GM11168 (cell line): ENCODE results near the gene PSMD3.

Experiments used
- in situ Hi-C: fragments of 300-500 bp; cut with MboI; formaldehyde crosslinking; loops from one replicate; pipeline ENCODE4 v1.12.0; 2022; ENCODE audit warnings: low sequenced_read_pairs; ENCODE audit not compliant: unreplicated experiment

PSMD3 gene

DNA sequence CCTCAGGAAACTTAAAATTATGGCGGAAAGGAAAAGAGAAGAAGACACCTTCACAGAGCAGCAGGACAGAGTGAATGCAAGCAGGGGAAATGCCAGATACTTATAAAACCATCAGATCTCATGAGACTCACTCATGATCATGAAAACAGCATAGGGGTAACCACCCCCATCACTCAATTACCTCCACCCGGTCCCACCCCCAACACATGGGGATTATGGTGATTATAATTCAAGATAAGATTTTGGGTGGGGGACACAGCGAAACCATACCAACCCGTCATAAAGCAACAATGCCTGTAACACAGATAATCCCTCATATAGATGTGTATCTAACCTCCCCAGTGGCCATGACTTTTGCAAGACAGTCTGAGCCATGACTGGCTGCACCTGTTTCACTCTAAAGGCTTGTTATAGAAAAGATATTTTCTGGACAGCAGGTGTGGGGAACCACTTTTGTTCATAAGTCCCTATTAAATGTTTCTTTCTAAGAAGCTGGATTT is 24.8 kb upstream of the PSMD3 start:
- in situ Hi-C loops: no loop called here

DNA sequence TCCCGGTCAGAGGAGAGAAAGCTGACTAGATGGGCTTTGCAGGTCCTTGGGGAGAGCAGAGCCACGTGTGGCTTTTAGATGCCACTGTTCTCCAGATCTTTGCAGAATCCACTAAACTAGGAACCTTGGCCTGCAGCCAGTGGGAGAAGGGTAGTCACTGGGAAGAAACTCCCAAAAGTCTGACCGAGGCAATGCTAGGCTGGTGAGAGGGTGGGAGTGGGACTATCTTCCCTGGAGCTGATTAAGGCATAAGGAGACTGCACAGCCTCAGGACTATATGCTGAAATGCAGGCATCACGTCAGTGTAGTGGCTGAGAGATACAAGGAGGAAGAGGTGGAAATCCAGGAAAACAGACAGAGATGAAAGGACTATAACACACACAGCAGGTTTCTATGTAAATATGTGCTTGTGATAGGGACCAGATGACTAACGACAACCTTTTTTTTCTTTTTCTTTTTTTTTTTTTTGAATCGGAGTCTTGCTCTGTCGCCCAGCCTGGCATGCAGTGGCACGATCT is 20.0 kb upstream of the PSMD3 start:
- in situ Hi-C loops: no loop called here

DNA sequence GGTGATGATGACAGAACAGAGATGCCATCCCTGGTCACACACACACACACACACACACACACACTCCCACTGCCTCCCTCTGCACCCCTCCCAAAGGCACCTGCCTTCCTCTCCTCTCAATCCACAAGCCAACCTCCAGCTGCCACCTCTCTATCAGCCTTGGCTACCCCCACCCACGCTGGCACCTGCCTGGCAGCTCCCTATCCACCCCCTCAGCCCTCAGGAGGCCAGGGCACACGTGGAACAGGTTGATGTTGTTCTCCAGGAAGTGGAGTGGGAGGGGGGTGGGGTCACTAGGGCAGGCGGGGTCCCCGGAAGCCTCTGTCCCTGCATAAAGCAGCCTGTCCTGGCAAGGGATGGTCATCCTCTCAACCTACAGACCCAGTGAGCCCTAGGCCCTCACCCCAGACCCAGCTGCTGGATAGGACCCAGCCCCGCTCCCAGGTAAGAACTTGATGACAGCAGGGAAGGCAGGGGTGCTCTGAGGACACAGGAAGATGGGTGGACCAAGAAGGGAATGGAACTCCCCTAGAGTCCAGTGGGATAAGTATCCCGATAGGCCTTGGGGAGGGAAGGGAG is 17.9 kb upstream of the PSMD3 start, which contains the start of gene GSDMA:
Gene GSDMA, plus strand, starts transcription at position 363 of the 579 bp plus-strand sequence. CDS start 2,684 bp downstream, outside the sequence.
- in situ Hi-C loops: no loop called here

DNA sequence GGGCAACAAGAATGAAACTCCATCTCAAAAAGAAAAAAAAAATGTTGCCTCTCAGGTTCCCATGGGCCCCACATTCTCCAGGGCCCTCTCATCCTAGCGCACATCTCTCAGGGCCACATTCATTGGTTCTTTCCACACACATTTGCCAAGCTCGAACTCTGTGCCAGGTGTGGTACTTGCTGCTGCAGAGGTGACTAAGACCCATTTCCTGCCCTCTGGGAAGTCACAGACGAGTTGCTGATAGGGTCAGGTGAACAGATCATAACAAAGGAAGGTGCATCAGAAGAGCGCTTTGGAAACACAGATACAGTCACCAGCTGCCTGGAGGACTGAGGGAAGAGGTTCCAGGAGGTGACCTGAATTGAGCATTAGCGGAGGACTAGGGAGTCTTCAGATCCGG is 16.8 kb upstream of the PSMD3 start:
- in situ Hi-C loops: no loop called here

DNA sequence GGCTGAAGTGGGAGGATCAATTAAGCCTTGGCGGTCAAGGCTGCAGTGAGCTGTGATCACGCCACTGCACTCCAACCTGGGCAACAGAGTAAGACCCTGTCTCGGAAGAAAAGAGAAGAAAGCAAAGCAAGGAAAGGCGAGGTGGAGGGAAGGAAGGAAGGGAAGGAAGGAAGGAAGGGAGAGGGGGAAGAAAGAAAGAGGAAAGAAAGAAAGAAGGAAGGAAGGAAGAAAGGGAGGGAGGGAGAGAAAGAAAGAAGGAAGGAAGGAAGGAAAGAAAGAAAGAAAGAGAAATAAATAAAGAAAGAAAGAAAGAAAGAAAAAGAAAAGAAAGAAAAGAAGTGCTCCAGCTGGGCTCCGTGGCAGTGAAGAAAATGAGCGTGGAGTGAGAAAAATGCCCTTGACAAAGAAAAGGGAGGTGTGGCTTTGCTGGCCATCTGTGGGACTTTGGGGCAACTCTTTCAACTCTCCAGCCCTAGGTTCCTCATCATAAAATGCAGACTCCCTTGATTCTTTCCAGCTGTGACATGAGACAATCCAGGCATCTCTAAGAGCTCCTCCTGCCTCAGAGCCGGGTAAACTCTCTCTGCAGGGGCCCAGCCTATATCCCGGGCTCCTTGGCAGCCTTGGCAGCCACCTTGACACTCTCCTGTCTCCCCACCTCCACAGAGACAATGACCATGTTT is 15.4 kb upstream of the PSMD3 start:
- in situ Hi-C loops: no loop called here

DNA sequence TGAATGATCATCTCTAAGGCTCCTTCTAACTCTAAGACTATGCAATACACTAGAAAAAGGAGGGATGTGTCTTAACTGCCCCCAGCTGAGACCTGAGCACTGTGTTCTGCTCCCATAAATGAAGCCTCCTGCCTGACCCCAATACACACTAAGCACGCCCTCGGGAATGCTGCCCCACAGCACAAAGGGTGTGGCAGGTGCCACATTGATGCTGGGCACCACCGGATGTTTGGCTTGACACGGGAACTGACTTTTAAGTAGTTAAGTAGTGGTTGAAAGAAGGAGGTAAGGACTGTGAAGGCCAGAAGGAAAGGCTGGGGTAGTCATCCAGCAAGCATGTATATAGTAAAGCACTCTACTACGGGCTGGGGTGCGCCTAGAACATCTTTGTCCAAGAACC is 13.8 kb upstream of the PSMD3 start:
- in situ Hi-C loops: no loop called here

DNA sequence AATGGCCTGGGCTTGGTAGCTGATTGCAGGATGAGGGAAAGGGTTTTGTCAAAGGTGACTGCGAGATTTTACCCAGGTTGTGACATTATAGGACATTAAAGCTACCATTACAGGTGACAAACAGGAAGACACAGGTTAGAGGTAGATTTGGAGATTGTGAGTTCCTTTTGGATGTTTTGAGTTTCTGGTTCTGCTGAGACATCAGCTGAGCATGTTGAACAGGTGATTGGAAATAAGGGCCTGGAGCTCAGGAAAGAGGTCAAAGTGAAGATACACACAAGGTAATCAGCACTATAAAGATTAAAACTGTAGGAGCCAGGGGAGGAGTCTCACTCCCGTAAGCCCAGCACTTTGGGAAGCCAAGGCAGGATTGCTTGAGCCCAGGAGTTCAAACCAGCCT is 11.8 kb upstream of the PSMD3 start:
- in situ Hi-C loops: no loop called here

DNA sequence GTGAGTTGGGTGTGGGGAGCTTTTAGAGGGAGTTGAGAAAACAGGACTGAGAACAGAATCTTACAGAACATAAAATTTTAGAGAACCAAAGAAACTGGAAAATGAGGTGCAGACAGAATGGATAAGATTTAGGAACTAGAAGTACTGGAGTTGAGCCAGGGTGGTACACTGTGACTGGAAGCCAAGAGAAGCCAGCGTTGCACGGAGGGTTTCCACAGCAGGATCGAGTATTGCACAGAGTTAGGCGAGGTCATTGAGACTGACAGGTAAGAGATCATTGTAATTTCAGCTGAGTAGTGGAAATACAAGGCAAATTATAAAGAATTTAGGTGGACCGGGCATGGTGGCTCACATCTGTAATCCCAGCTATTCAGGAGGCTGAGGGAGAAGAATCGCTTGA is 11.2 kb upstream of the PSMD3 start:
- in situ Hi-C loops: no loop called here

DNA sequence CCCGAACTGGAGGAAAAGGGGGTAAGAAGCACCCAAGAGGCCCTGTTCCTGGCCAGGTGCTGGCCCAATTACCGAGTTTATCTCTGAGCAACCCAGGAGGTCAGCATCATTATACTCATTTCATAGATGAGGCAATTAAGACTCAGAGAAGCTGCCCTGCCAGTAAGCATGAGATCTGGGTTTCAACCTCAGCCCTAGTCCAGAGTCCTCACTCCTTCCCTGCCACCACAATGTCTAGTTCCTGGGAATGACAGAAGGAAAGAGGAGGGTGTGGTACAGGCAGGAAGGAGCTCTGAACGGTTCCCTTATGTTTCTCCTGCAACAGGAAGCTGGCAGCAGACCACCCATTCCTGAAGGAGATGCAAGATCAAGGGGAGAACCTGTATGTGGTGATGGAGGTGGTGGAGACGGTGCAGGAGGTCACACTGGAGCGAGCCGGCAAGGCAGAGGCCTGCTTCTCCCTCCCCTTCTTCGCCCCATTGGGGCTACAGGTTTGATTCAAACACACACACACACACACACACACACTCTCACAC is 10.4 kb upstream of the PSMD3 start:
- in situ Hi-C loops: no loop called here

DNA sequence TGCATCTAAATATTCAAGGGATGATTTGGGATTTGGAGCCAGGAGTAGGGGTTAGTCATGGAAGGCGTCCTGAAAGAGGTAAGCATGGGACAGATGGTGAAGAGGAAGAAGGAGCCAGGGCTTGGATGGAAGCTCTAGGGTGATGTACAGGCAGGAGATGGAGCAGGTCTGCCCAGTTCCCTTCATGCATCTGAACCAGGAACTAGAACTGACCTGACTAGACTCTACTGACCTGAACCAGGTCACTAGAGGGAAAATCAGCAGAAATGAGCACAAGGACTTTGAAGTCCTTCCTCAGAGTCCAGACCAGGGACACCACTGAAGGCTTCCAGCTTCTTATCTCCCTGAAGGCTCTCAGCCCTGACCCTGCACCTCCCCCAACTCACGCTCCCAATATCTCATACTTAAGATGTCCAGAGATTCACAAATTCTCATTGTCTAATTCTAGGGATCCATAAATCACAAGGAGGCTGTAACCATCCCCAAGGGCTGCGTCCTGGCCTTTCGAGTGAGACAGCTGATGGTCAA is 9.5 kb upstream of the PSMD3 start:
- in situ Hi-C loops: no loop called here

DNA sequence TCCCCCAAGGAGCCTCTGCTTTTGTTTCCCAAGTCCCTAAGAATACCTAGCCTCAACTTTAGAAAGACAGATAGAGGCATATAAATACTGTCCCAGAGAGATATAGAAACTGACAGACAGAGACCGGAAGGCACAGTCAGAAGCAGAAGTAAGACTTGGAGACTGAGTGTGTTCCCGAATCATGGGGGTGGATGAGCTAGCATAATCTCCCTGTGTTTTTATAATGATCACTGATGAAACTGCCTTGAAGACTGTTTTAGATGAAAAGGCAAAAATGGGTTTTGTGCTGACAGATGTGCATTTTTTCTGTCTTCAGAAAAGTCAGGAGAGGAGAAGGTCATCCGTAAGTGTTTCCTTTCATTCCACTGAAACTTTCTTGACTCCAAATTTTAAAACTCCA is 8.3 kb upstream of the PSMD3 start:
- in situ Hi-C loops: no loop called here

DNA sequence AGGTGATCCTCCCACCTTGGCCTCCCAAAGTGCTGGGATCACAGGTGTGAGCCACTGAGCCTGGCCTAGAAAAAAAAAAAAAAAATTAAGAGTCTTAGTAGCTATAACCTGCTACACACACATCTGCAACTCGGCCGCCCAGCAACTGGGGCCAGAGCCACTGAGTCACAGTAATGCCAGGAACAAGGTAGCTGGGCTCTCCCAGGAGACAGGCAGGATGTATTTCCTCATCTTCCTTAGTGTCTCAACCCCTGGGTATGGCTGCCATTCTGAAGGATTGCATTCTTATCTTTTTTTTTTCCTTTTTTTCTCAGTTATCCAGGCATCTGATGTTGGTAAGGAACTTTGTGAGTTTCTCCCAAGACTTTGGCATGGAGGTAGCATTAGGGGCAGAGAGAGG is 7.1 kb upstream of the PSMD3 start:
- in situ Hi-C loops: no loop called here

DNA sequence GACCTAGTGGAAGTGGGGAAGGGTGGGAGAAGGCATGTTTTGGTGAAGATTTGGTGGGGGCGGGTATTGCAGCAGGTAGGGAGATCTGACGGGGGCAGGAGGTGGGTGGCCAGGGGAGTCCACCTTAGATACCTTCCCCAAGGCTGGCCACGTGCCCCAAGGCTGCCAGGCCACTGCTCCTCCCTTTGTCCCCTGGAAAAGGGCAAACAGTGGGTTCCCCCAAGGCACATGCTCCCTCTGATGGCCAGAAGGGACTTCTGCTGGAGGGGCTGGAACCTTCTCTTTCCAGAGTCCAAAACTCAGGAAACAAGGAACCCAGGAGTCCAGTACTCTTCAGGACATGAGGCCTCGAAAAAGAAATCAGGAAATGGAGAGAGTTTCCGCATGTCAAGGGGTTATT is 6.2 kb upstream of the PSMD3 start:
- in situ Hi-C loops: no loop called here

DNA sequence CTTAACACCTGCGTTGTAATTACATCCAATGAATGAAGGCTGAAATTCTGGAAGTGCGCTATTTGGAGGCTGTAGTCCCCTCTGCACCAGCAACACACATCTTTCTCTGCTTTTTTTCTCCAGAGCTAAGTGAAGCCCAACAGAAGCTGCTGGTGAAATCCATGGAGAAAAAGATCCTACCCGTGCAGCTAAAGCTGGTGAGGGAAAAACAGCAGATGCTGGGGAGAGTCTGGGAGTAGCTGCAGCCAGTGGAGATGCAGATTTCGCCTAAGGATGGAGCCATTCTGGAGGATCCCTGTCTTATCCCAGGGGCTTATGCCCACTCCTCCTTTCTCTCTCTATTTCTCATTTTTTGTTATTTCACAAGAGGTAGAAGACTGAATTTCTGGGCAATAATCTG is 4.8 kb upstream of the PSMD3 start:
- in situ Hi-C loops: no loop called here

DNA sequence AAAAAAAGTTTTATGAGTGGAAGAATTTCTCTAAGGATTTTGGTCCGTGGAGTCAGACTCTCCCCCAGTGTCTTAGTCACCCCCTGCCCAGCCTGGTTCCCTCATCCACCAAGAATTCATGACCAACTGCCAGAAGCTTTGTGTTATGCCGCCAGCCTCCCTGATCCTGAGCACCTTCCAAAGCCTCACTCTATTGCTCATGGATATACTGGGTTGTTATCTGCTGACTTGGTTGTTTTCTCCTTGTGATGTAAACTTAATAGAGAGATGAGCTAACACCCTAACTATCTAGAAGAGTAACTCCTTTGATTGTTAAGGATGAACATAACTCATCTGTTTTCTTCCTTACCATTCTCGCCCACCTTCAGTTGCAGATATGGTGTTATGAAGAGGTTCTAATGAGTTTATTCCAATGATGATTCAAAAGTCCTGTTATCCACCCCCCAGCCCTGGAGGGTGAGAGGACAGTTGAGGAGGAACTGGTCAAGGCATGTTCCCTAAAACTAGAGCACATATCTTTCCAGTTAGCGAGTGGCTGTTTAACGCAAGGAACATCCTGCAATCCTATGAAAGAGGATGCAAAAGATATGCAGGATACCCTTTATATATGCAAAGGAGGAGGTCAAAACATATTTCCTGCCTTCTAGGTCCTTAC is 1.5 kb upstream of the PSMD3 start:
- in situ Hi-C loops: no loop called here

DNA sequence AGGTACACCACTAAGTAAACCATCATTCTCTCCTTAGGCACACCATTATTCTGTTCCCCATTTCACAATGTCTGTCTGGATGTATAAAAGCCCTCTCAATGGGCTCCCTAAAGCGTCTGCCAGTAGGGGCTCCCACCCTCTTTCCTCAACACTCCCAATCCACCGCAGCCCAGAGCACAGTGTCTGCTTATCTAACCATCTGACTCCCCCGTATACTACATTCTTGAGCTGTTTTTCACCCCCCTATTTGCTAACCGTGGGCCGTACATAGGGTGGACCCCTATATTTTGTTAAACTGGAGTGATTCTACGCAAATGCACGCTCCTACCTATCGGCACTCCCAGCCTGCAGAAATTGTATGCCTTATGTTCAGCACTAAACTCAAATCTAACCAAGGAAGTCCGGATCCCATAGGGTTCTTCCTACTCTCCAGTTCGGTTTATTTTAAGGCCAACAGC is 685 bp upstream of the PSMD3 start:
- in situ Hi-C loops: loop anchor here (5.0 kb wide), 1 partner anchor 108 kb away; no protein-coding TSS in a partner anchor

DNA sequence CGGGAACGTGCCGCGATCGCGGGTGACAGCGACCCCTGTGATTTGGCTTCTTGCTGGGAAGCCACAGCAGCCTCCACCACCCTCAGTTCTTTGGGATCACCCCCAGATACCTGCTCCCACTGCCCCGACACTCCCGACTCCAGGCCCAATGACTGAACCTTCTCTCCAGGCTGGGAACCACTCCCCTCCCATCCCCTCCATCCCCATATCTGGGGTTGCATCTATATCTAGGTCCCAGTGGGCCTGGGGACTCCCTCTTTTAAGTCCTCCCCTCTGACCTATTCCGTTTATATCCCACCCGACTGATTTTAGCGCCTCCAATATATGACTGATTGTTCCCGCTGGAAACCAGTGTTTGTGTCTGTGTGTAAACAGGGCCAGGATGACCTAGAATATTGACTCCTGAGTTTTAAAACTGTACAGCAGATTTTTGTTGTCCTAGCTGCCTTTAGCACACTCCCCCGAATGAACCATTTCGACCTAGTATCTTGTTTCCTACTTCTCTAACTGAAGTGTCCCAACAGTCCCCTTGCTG is 667 bp downstream of the PSMD3 start:
- in situ Hi-C loops: loop anchor here (5.0 kb wide), 1 partner anchor 109 kb away; no protein-coding TSS in a partner anchor

DNA sequence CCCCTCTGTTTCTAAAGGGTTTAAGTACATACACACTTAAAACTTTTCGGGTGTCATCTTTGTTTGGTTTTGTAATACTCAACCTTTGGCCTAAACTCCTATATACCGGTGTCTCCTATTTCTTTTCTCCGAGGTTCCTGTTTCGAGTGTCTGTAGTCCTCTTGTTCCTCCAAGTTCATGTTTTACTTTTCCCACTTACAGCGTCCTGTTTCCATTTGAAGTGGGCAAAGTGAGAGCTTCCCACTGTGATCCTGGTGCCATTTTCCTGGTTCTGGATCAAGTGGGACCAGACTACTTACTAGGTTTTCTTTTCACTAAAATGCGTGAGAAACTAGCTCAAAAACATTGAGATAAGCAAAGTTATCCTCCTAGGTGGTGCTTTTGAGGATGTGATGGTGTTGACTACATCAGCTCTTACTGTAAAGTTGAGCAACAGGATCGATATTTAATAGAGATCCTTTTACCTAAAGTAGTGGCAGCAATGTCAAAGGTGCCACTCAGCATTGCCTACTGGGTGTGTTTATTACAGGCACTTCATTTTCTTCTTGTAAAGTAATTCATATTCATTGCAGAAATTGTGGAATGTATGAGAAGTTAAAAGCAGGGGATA is 1.3 kb downstream of the PSMD3 start:
- in situ Hi-C loops: loop anchor here (5.0 kb wide), 1 partner anchor 110 kb away; no protein-coding TSS in a partner anchor

DNA sequence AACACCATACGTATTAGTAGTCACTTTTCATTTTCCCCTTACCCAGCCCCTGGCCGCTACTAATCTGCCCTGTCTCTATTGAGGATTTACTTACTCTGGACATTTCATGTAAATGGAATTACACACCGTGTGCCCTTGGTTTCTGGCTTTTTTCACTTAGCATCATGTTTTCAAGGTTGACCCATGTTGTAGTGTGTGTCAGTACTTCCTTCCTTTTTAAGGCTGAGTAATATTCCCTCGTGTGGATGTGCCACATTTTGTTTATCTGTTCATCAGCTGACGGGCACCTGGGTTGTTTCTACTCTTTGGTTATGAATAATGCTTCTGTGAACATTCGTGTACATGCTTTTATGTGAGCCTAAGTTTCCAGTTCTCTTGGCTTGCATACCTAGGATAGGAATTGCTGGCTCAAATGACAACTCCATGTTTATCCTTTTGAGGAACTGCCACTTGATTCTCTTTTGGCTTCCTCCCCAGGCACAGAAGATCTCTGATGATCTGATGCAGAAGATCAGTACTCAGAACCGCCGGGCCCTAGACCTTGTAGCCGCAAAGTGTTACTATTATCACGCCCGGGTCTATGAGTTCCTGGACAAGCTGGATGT is 7.7 kb downstream of the PSMD3 start:
- in situ Hi-C loops: no loop called here
